ENCODE measurements around the gene ENTHD1.
"Not testable (repeated sequence)": the region's sequence is repeated elsewhere in the genome, so short reads cannot be mapped to it uniquely, and the experiment has no call there.

Gene ENTHD1

DNA sequence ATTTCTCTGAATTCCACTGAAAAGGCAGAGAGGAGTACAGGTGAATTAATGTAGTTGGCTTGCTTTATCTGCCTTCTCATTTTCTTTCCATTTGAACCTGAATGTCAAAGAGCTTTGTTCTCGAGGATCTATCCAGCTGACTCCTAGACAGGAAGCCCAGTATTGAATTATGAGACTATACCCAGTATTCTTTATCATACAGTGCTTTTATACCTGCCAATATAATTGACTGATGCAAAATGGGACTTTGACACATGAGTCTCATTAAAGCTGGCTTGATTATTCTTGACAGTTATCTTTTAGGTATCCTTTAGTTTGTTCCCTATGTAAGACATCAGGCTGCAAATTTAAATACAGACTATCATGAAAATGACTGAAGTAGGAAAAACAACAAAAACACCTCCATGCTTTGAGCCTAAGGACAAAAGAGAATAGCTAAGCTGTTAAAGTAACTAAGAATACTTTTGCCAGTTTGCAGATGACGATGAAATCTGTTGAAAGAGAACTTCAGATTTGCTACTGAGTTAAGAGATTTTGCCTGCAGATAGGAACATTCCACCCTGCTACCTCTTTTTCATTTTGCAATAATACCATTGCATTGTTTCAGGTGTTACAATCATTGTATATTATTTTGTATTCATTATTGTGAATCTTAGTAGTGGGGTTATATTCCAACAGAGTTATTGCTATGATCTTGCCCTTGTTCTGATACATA is 117.1 kb downstream of the ENTHD1 start:
- DNase-seq: no peak

DNA sequence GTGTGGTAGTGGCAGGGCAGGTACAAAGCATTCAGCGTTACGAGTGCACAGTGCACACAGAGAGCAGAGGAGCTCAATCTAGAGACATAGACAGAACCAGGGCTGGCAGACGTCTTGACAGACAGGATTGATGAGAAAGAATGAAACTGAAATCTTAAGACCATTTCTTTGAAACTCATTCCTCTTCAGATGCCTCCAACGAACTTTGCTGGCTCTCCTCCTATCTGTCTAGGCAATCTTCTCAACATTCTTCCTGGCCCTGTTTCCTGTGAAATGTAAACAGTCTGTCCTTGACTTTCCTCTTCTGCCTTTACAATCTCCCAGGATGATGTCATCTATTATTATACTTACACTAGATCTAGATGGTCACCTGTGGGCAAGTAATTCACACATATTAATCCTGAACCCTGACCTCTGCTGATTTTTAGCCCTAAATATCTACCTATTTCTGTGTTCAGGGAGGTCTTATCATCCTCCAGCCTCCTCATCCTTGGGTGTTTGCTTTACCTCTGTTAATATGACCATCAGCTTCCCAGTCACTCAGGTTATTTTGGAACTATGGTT is 119.5 kb downstream of the ENTHD1 start:
- DNase-seq: no peak

DNA sequence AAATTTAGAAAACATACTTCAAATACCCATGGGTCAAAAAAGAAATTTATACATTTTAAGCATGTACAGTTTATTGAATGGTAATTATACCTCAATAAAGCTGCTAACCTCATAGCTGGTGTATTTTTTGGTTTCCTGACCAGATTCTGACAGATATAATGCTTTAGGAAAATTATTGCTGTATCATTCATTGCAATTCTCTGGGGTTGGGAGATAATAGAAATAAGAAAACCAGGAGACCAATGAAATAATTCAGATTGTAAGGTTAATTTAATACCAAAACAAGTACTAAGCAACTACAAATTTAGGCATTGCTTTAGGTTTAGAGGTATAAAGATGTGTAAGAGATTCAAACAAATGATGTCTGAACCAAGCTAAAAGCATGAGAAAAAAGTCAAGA is 120.1 kb downstream of the ENTHD1 start:
- no peak for DNase-seq

DNA sequence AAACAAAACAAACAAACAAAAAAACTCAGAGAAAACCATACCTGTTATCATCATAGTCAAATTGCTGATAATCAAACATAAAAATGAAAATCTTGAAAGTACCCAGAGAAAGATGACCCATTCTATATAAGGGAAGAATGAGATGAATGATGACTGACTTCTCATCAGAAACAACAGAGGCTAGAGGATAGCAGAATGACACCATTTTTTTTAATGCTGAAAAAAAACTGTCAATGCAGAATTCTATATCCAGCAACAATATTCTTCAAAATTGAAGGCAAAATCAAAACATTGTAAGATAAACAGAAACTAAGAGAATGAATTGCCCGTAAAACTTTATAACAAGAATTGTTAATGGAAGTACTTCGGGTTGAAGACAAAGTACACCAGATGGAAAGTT is 122.1 kb downstream of the ENTHD1 start:
- no peak for DNase-seq

DNA sequence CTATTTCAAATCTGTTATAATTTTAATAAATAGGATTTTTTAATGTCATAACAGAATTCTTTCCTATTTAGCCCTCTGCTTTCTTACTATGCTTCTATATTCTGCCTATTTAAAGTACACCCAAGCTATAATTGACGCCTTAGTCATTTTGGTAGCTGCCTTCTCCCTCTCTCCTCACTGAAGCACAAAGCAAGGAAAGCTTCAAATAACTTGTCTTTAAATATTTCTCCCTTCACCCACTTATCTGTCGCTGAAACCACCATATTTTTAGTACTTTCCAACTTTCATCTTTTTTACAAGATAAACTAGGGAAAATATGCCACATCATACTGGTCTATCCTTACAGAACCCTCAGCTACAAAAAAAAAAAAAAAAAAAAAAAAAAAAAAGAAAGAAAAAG is 127.9 kb downstream of the ENTHD1 start:
- no peak for DNase-seq

DNA sequence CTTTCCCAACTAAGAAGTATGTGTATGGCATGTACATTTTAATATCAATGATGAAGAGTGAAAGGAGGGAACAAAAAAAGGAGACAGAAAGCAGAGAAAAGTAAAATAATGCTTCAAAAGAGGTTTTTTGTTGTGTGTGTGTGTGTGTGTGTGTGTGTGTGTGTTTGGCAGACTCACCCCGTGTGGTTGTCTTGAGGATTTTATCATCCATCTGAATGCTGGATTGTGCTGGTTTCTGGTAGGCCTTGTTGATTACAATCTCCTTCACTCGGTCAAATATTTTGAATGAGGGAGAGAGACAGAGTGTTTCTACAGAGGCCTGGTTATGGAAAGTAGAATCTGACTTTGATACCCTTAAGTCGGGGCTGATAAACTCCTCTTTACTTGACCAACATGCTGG is 128.5 kb downstream of the ENTHD1 start:
- DNase-seq: no peak

DNA sequence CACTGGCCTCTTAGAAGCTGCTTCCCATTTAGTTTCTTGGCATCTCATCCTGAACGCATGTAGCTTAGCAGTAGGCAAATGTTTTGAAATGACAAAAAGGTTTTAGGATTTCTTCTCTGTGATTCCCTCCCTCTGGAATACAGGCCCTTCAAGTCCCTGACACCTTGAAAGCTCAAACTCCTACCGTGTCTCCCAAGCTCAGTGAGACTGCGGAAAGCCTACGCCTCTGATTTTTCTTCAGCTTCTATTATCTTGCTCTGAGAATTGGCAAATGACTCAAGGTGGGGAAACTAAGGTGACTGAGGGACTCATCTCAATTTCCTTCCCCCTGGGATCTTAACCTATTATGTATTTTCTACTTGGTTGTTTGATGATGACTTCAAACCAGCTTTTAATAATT is 130.3 kb downstream of the ENTHD1 start:
- no peak for DNase-seq

DNA sequence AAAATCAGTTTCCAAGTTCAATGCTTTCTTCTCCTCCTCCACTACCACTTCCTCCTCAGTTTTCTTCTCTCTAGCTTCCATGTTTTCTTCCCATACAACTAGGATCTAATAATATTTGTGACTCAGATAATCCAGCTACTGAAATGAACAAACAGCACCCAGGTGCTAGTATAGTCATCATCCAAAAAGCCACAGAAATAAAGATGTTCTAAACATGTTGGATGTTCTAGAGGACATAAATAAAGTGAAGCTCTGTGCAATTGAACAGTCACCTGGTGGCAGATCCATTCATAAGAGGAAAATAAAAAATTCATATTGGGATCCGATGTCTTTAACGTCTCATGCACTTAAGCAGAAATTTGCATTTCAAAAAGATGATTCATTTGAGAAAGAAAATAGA is 142.8 kb downstream of the ENTHD1 start:
- no peak for DNase-seq

DNA sequence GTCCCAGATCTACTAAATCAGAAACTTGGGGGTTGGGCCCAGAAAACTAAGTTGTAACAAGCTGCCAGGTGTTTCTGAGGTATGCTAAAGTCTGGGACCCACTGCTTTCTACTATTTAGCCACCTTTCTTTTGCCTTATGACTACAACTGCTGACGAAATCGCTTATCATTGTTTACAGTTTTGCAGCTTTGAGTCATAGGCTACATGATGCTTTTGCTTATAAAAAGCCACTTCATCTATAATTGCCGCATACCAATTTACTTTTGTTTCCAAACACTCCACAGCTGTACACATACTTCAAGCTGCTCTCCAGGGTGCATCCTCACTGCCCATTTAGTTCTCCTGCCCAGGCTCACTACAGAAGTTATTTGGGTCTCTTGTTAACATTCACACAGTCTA is 144.7 kb downstream of the ENTHD1 start:
- DNase-seq: no peak

DNA sequence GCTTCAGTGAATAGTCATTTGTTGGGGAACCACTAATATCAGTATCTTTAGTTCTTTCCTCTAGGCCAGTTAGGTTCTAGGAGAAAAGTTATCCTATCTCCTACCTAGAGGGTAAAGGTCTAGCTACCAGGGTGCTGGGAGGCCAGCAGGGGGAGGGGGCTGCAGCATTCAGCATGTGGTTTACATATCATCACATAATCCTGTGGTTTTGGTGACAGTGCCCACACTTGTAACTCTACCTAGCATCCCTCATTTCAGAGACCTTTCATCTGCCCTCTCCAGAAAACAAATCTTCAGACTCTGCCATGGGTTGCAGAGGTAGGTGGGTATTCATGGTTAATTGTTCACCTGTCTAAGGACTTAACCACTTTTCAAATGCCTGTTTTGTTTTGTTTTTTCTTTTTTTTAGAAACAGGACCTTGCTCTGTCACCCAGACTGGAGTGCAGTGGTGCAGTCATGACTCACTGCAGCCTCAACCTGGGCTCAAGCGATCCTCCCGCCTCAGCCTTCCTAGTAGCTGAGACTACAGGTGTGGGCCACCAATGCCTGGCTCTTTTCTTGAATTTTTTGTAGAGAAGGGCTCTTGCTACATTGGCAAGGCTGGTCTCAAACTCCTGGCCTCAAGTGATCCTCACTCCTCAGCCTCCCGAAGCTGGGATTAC is 146.8 kb downstream of the ENTHD1 start:
- no peak for DNase-seq

DNA sequence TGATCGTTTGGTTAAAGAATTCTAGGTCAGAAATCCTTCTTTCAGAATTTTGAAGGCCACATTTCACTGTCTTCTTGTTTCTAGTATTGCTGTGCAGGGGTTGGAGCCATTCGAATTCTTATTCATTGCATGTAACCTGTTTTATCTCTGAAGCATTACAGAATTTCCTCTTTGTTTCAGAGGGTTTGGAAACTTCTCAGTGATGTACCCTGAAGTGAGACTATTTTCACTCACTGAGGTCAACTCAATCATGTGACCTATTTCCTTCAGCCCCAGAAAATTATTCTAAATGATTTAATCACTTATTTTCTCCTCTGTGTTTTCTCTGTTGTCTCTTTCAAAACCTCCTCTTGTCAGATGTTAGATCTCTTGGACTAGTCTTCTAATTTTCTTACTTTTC is 147.8 kb downstream of the ENTHD1 start:
- no peak for DNase-seq

DNA sequence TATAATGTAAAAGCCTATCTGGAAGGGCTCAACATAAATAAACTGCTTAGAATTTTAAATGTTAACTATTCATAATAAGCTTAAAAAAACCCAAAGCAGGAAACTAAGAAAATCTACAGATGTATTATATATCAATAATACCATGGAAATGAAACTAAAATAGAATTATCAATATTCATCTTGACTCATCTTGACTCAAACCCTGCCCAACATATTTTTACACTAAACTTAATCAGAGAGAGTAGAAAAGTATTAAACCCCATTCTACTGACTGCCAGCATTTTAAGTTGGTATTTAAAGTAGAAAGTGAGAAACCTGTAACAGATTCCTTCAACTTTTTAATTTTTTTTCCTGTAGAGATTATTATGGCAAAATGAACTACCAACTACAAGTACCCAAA is 149.2 kb downstream of the ENTHD1 start:
- no peak for DNase-seq

DNA sequence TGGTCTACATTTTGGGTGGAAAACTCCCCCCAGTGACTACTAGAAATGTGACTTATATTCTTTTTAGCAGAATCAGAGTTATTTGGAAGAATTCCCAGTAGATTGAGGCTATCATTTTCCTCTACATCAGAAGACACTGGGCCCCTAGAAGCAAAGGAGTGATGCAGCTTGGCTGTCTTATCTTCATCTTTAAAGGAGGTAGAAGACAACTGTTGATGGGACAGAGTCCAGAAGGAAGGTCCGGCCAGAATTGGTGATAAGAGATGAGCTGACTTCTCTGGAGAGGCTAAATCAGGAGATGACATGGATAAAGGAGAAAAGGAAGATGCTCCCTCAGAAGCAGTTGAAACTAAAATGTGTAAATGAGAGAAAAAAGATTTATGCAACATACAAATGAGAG is 149.6 kb downstream of the ENTHD1 start:
- DNase-seq: no peak

DNA sequence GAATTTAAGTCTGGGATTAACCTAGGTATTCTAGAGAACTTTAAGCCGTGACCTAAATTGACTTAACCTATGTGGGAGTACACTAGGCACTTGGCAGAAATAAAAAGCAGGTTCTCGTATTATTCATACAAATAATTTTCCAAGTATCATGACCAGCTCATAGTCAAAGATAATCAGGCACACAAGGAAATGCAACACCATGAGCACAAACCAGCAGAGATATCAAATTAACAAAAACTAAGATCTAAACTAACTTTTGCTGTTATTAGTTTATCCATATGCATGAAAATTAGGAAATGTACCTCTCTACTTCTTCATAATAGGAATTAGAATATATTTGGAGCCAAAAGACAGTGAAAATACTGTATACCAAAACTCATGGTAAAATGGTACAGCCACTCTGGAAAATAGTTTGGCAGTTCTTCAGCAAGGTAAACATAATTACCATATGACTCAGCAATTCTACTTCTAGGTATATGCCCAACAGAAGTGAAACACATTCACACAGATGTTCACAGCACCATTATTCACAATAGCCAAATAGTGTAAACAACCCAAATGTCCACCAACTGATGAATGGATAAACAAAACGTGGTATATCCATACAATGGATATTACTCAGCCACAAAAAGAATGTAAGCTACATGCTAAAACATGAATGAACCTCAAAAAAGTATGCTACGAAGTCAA is 154.1 kb downstream of the ENTHD1 start:
- DNase-seq: no peak

DNA sequence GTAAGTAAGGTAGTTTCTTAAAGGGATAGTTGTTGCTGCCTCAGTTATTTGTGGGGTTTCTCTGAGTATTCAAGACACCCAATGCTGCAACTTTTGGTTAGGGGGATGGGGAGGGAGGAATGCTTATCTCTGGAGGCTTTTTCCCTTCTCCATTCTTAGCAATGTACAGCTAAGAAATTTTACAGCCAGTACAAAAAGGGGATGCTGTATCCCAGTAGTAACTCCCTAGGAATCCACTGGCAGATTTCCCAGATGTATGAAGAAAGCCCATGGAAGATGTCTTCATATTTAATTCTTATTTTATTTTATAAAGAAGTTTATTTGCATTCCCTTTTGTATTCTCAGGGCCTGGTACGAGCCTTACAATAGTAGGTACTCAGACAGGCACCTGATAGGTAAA is 154.8 kb downstream of the ENTHD1 start:
- no peak for DNase-seq

DNA sequence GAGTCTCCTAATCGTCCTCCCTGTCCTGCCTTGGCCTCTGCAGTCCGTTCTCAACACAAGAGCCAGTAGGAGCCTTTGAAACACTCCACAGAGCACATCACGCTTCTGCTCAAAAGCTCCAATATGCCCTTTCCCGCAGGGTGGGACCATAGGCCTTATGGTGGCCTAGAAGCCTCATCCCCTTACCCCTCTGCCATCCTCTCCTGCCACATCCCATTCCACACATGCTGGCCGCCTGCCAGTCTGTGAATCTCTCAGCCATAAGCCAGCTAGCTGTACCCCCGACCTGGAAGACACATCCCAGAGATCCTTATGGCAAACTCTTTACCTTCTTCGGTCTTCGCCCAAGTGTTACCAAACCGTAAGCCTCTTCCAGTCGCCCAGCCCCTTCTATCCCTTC is 157.8 kb downstream of the ENTHD1 start:
- DNase-seq: no peak

DNA sequence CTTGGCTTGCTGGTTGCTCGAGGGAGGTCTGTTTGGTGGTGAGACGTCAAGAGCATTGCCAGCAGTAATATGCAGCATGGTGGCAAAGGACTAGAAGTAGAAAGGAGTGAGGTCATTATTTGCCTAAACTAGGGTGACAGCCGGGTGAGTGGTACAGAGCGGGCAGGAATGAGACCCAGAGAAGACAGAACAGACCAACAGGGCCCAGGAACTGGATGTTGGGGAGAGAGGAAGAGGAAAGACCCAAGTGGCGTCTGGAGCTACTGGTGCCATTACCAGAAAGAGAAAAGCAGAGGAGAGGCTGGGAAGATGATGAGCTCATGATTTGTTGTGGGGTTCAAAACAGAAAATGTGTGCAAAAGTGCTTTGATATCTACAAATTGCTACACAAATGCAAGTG is 158.7 kb downstream of the ENTHD1 start:
- no peak for DNase-seq

DNA sequence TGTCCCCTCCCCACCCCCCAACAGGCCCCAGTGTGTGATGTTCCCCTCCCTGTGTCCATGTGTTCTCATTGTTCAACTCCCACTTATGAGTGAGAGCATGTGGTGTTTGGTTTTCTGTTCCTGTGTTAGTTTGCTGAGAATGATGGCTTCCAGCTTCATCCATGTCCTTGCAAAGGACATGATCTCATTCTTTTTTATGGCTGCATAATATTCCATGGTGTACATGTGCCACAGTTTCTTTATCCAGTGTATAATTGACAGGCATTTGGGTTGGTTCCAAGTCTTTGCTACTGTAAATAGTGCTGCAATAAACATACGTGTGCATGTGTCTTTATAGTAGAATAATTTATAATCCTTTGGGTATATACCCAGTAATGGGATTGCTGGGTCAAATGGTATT is 159.5 kb downstream of the ENTHD1 start:
- DNase-seq: not testable (repeated sequence)

DNA sequence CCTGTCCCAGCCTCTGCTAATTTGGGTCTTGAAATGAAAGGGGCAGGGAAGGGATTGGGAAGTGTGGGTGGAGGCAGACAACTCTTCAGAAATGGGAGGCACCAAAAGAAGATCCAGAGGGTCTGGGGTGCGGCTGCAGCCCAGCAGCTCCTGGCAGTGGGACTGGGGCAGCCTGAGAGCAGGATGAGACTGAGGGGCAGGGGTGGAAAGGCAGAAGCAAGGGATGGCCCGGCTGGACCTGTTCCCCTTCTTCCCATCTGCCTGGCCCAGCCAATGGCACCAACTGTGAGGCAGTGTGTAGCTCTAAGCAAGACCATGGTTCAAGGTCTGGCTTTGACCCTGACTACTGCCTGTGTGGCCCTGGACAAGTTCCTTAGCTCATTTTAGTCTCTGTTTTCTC is 160.4 kb downstream of the ENTHD1 start:
- no peak for DNase-seq

DNA sequence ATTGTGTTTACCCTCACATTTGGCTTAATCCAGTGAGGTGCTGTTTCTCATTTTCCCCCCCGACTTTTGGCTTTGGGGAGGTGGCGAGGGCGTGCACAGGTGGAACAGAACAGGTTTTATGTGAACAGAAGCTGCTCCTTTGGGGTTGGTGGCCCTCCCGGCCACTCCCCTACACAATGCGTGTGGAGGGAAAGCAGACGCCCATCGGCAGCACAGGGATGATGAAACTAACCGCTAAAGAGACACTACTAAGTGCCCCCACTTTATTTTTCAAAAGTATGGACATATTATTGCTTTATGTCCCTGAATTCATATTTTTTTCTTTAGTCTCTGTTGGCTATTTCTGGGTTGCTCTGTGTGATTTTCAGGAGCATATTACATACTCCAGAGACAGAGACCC is 160.9 kb downstream of the ENTHD1 start:
- DNase-seq: no peak

DNA sequence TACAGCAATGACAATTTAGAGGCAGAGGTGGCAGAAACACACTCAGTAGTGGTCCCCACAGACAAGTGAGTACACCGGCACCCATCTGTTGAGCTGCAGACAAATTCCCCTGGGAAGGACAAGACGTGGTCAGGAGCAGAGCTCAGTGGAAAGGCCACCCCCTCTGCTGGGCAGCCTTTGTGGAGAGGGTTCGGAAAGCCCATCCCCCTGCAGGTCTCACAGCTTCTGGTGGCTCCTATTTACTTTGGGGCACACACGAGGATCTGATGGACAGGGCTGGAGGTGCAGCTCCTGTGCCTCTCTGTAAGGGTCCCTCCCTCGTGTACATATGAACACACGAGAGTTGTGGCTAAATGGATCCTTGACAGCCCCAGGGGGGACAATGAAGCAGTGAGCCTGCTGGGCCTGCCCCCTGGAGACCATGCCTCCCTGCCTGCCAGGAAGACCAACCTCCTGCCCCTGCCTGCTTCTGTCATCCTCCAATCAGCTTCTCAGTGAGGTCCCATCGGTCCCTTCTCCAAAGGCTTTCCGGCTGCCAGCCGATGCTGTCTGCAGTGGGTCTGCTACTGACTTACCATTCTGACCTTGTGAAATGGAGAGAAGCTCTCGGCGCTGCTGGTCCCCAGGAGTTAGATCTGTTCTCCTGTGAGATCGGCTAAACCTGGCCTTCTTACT is 161.5 kb downstream of the ENTHD1 start:
- DNase-seq: no peak

DNA sequence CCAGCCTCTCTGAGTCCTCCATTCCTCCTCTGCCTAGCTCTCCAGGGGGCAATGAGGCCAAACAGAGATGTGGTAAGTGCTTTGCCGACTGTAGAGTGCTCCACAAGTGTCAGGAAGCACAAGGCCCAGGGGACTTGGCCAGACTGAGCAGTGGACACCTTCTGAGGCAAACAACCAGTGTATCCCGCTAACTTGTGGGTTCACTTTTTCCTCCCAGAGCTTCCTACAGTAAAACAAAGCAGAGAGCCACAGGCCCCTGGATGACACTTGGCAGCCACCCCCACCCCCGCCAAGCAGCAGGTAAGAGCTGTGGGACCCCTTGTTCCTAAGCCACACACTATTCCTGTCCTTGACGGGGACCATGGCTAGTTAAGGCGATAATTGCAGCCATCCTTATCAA is 162.1 kb downstream of the ENTHD1 start:
- no peak for DNase-seq

DNA sequence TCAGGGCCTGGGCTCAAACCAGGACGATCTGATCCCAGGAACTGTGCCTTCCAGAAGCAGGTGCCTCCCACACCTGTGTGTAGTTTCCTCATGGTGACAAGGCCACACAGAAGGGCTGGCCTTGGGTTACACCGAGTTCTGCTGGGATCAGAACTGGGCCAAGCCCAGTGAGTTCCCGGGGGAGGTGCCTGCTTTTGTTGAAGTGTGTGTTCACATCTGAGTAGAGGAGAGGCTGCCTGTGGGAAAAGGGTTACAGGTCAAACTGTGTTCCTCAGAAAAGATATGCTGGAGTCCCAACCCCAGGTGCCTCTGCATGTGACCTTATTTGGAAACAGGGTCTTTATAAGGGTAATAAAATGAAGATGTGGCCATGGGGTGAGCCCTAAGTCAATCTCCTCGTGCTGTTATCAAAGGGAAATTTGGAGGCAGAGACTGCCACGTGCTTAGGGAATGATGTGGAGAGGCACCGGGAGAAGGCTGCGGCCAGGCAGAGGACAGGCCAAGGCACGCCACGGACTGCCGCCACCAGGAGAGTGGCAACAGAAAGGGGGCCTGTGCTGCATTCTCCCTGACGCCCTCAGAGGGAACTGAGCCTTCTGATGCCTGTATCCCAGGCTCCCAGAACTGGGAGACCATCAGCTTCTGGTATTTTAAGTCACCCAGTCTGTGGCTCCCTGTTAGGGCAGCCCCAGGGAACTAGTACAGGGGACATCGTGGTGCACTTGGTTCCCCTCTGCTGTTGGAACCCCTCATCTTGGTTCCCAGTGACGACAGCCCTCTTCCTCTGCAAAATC is 164.2 kb downstream of the ENTHD1 start:
- DNase-seq: no peak
